SK-N-SH (cell line): Measurements from ENCODE around the gene BRD9.
"Not testable (repeated sequence)": the region's sequence is repeated elsewhere in the genome, so short reads cannot be mapped to it uniquely, and the experiment has no call there.

ENCODE experiments used
- ELF1 ChIP-seq: IDR thresholded peaks from 2 replicates; pipeline ENCODE4 v1.4.0; 2012
- EP300 ChIP-seq, 2 experiments: IDR thresholded peaks; 2 replicates each; pipeline versions ENCODE4 v1.4.0 to v1.6.1; 2012; ENCODE audit warnings: borderline replicate concordance in 1 of 2, low read depth in 1 of 2, low read length in 1 of 2
- EZH2phosphoT487 ChIP-seq: fragments of 200-600 bp; sonication (generic); IDR thresholded peaks from 2 replicates; pipeline ENCODE4 v1.6.1; 2017; ENCODE audit warnings: low read depth, mixed run types, mild to moderate bottlenecking, antibody characterized with exemption, moderate library complexity, borderline replicate concordance
- GATA2 ChIP-seq: sonication (generic); formaldehyde crosslinking; IDR thresholded peaks from 2 replicates; pipeline ENCODE4 v1.5.0; 2020; ENCODE audit warnings: mild to moderate bottlenecking, missing genetic modification reagents
- JUND ChIP-seq: IDR thresholded peaks from 2 replicates; pipeline ENCODE4 v1.4.0; 2012
- SIN3A ChIP-seq: IDR thresholded peaks from 2 replicates; pipeline ENCODE4 v1.6.1; 2012; ENCODE audit warnings: low read depth, mild to moderate bottlenecking, low read length, moderate library complexity, borderline replicate concordance
- SMC3 ChIP-seq: IDR thresholded peaks from 2 replicates; pipeline ENCODE4 v1.6.1; 2012; ENCODE audit warnings: low read depth, low read length, improper control_type of control experiment
- TEAD4 ChIP-seq: IDR thresholded peaks from 2 replicates; pipeline ENCODE4 v1.4.0; 2012; ENCODE audit warnings: mild to moderate bottlenecking, borderline replicate concordance; ENCODE audit not compliant: insufficient read depth
- YY1 ChIP-seq: IDR thresholded peaks from 2 replicates; pipeline ENCODE4 v1.4.0; 2012; ENCODE audit warnings: low read depth, mild to moderate bottlenecking
- TF ChIP-seq, protein P1 (sequence below): IDR thresholded peaks from 2 replicates; pipeline ENCODE4 v1.4.0; 2012; ENCODE audit warnings: low read depth, borderline replicate concordance
- TF ChIP-seq, protein P2 (sequence below): fragments of 200-600 bp; sonication (generic); IDR thresholded peaks from 2 replicates; pipeline ENCODE4 v1.6.1; 2017; ENCODE audit warnings: antibody characterized with exemption, mild to moderate bottlenecking, moderate library complexity
- TF ChIP-seq, protein P3 (sequence below): fragments of 150-350 bp; IDR thresholded peaks from 2 replicates; pipeline ENCODE4 v1.6.1; 2017; ENCODE audit warnings: antibody characterized with exemption, low read length, low read depth, borderline replicate concordance

GRCh38 chr5:825544-825943, 67.1 kb downstream of the BRD9 start:
- TF ChIP-seq, protein P1, sequence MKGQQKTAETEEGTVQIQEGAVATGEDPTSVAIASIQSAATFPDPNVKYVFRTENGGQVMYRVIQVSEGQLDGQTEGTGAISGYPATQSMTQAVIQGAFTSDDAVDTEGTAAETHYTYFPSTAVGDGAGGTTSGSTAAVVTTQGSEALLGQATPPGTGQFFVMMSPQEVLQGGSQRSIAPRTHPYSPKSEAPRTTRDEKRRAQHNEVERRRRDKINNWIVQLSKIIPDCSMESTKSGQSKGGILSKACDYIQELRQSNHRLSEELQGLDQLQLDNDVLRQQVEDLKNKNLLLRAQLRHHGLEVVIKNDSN = not testable (repeated sequence)
- TF ChIP-seq, protein P2, sequence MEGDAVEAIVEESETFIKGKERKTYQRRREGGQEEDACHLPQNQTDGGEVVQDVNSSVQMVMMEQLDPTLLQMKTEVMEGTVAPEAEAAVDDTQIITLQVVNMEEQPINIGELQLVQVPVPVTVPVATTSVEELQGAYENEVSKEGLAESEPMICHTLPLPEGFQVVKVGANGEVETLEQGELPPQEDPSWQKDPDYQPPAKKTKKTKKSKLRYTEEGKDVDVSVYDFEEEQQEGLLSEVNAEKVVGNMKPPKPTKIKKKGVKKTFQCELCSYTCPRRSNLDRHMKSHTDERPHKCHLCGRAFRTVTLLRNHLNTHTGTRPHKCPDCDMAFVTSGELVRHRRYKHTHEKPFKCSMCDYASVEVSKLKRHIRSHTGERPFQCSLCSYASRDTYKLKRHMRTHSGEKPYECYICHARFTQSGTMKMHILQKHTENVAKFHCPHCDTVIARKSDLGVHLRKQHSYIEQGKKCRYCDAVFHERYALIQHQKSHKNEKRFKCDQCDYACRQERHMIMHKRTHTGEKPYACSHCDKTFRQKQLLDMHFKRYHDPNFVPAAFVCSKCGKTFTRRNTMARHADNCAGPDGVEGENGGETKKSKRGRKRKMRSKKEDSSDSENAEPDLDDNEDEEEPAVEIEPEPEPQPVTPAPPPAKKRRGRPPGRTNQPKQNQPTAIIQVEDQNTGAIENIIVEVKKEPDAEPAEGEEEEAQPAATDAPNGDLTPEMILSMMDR = not testable (repeated sequence)
- TF ChIP-seq SMC3; EP300 (IDR thresholded peaks at IDR 0.05; ENCODE audit: borderline replicate concordance in 1 of 2, low read depth in 1 of 2, low read length in 1 of 2); EZH2phosphoT487; ELF1; SIN3A; JUND; YY1; GATA2 (CRISPR knock-in tag); TEAD4: not testable (repeated sequence)
- TF ChIP-seq, protein P3, sequence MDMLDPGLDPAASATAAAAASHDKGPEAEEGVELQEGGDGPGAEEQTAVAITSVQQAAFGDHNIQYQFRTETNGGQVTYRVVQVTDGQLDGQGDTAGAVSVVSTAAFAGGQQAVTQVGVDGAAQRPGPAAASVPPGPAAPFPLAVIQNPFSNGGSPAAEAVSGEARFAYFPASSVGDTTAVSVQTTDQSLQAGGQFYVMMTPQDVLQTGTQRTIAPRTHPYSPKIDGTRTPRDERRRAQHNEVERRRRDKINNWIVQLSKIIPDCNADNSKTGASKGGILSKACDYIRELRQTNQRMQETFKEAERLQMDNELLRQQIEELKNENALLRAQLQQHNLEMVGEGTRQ = not testable (repeated sequence)
